Activated gamma-delta T cell treated with Interleukin-2 at 50 U/mL for 16 hours (primary cell): ENCODE measurements around the gene LUZP2.
"Not testable (repeated sequence)": the region's sequence is repeated elsewhere in the genome, so short reads cannot be mapped to it uniquely, and the experiment has no call there.

Experiments used
- DNase-seq: peaks from one replicate; pipeline ENCODE4 v3.0.0-alpha.2; 2020

The LUZP2 gene

DNA sequence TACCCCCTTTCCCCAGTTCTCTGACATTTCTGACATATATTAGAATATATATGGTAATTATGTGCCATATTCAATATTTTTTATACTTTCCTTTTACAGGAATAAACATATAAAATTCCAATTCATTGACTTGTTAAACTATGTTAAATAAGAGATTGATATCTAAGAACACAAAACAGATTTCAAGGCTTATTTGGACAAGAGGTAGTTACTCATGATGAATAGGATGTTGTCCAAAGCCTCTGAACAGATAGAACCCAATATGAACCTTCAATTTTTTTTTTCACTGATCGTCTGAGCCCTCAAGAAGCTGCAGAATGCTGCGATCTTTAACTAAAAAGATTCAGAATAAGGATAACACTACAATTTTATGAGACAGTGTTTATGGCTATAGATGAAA lies 340.3 kb downstream of the LUZP2 start:
- no peak for DNase-seq

DNA sequence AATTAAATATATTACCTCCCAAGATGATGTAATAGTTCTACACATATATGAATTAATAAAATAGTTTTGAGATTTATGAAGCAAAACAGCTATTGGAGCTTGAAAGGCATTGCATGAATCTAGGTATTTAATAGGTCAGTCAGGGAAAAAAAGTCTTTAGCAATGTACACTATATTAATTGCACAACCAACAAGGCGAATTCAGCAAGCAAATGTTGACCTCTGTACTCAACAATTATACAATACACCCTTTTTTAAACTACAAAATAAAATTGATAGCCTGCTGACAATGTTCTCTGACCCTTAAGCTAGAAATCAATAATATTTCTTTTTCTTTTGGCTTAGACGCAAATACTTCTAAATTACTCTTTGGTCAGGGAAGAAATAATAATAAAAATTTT lies 345.5 kb downstream of the LUZP2 start:
- DNase-seq, result no peak

DNA sequence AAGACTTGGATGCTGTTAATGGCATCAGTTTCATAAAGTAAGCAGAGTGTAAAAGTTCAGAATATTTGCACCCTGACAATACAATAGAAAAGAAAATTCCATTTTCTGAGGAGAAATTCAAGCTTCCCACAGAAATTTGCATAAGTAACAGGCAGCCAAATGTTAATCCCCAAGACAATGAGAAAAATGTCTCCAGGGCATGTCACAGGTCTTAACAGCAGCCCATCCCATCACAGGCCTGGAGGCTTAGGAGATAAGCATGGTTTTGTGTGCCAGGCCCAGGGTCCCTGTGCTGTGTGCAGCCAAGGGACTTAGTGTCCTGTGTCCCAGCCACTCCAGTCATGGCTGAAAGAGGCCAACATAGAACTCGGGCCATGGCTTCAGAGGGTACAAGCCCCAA lies 347.6 kb downstream of the LUZP2 start:
- DNase-seq, result no peak

DNA sequence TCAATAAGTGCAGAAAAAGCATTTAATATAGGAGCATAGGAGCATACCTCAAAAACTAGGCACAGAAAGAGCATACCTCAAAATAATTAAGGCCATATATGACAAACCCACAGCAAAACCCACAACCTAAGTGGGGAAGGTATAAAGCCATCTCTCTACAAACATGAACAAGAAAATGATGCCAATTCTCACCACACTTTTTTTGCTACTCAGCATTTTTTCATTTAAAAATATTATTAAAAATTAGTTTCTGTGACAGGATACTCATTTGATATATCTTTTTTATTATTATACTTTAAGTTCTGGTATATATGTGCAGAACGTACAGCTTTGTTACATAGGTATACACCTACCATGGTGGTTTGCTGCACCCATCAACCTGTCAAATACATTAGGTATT lies 352.0 kb downstream of the LUZP2 start:
- no peak for DNase-seq

DNA sequence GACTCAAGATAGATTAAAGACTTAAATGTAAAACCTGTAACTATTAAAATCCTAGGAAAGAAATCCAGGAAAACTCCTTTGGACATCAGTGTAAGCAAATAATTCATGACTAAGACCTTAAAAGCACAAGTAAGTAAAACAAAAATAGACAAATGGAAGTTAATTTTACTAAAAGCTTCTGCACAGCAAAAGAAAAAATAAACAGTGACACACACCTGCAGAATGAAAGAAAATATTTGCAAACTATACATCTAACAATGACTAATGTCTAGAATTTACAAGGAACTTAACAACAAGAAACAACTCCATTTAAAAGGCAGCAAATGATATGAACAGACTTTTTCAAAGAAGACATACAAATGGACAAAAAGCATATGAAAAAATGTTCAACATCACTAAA lies 359.1 kb downstream of the LUZP2 start:
- no peak for DNase-seq

DNA sequence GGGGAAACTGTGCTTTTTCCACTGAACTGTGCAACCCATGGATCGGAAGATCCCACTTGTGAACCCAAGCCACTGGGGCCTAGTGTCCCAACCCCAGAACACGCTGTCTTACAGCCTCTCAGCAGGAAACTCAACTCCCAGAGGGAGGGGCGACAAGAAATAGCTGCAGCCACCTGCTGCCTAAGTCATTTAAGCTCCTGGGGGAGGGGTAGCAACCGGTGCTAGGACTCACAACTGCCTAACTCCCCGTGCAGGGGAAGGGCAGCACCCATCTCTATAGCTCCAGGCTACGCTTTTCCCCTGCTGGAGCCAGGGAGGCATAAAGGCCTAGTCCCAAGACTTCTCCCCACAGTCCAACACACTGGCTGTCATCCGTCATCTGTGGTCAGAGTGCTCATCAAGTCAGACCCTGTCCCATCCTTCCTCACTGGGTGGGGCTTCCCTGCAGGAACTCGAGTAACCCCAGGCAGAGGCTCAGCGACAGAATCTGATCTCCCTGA lies 363.0 kb downstream of the LUZP2 start:
- DNase-seq, result no peak

DNA sequence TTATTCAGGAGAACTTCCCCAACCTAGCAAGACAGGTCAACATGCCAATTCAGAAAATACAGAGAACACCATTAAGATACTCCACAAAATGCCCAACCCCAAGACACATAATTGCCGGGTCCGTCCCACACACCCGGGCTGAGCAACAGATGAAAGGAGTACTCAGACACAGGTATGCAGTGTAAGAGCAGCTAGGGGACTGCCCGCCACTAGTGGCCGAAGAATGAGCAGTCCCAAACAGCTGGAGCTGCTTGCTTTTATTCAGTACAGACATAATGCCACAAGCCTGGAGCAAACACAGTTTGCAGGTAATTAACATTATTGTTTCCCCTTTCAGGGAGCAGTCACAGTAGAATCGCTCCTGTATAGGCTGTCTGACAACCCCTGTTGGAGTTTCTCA lies 364.6 kb downstream of the LUZP2 start:
- no peak for DNase-seq

DNA sequence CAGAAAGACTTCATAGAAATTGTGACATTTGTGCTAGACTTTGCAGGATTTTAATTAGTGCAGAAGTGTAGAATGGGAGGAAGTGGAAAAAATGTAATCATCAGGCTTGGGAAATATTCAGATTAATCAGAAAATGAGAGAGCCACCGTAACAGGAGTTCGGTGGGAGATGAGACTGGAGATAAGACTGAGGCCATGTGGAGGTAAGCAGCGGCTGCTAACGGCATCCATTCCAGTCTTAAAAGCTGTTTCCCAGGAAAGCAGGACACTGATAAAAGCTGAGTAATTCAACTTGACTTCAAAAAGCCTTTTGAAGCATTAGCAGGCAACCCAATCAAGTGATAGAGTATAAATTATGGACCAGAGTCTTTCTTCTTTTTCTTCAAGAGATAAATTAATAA lies 369.9 kb downstream of the LUZP2 start:
- no peak for DNase-seq

DNA sequence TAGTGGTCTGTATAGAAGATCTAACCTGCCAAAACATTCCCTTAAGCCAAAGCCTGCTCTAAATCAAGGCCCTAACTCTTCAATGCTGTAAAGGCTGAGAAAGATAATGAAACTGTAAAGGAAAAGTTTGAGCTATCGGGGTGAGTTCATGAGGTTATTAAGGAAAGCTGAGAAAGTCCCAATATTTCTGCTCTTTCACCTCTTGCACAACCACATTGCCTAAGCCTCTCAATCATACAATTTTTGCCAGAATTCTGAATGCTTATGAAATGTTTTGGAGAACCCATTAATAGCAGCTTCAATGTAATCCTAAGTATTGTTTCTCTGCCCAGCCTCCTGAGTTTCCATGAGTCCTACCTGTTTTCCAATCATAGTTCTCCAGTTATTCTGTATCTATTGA lies 373.2 kb downstream of the LUZP2 start:
- no peak for DNase-seq

DNA sequence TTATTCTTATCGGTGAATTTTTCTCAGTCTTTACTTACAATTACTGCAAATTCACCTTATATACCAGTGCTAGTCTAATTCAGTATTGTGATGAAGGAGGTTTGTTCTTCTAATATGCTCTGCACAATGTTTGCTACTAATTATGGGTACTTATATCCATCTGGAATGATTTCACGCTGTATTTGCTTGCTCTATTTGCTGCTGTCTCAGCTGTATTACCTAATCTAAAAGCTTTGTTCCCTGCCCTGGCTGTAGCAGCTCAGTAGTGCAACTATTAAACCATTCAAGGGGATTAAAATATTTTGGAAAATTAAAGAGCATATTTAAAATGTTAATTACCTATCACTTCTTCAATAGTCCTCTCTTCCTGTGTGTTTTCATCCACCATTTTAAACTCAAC lies 375.3 kb downstream of the LUZP2 start:
- DNase-seq, result no peak

DNA sequence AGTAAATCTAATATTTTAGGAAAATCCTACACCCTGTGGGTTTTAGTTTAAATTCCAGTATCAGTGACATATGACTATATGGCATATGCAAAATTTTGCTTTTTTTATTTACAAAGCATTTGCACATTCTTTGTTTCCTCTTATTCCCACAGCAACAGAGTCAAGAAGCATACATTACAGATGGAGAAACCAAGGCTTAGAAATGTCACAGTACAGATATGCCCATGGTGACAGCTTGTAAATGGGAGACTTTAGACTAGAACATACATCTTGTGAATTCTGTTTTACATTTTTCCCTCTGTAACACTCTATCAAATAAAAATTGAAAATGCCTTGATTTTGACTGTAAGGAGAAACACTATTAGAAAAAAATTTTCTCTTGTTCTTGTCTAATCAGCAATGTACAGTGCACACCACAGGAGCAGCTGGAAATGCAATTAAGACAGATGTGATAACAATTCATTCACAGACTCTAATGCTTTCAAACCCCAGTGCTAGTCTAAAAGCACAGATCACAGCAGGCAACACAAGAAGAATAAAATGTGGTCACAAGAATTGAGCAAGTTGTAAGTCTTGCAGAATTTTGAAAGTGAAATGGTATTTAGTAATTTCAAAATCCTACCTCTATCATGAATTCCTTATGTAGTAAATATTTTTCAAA lies 375.9 kb downstream of the LUZP2 start:
- no peak for DNase-seq

DNA sequence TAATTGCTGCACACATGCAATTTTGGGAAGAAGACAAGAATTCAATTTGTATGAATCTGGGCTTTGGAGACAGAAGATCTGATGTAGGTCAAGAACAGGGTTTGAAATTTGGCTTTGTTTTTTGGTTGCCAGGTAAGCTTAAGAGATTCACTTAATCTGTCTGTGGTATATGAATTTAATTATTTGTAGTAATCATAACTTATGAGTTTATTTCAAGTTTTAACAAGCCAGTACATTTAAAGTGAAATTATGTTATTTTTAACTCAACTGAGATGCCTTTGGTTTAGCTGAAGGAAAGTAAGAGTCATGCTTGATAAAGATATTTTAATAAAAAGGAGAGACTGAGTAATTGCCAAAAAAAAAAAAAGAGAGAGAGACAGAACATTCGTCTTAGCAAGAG lies 384.1 kb downstream of the LUZP2 start:
- no peak for DNase-seq

DNA sequence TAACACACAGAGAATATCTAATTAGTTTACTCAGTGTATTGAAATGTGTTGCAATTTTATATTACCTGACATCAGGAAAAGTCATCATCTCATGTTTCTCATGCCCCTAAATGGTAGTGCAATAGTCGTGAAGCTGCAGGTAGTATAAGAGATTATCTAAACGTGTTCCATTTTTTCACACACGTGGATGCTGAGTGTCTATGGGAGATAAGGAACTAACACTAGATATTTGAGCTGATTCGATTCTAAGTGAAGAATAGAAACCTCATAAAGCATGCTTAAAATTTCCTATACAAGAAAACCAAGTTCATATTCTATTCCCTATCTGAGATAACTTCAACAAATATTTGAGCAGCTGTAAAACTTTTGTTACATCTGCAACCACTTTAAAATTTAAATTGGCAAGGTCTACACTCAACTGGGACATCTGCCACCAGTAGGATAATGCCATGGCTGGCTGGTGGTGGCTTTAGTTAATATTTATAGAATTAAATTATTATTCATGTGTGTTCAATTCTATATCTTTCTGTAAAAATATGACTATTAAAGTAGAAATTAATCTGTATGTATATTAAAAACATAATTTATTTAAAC lies 388.8 kb downstream of the LUZP2 start:
- no peak for DNase-seq

DNA sequence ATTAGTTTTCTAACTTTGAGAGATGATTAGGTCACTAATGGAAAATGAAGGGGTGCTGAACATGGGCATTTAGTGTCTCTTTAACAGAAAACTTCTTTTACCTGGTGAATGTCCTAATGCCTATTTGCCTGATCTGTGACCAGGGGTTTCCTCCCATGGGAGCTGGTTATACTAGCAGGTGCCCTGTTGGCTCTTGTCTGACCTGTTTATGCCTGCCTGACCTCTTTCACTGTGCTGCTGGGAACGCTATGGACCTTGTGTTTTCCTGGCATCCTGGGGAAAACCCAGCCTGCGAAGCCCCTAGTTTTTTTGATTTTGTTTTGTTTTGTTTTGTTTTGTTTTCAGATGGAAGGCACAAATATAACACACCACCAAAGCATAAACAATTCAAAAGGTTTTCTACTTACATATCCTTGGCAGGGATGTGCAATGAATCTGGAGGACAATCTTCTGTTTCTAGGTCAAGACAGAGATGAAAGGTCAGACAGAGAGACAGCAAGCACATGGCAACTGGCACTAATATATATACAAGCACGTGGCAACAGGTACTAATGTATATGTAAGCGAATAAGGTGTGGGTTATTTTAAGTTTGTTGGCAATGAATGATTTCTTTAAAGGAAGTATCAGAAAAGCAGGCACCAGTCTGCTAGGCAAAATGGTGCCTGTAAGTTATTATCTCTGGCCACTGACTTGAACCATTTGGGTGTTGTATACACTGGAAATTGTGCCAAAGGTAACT lies 390.2 kb downstream of the LUZP2 start:
- DNase-seq, result no peak

DNA sequence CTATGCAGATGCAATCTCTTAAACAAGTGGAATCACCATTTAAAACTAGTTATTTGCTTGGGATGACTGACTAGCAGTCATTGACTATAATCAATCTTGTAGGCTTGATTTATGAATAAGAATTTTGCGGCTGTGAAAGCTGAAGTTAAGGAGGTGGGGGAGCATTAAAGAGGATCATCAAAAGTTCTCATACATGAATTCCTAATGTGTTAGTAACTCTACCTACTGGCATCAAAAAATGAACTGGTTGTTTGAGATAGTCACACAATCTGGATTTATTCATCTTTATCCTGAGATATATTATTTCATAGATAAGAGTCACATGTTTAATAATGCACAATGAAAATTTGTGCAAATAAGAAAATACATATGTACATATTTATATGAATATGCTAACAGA lies 393.6 kb downstream of the LUZP2 start:
- DNase-seq, result no peak

DNA sequence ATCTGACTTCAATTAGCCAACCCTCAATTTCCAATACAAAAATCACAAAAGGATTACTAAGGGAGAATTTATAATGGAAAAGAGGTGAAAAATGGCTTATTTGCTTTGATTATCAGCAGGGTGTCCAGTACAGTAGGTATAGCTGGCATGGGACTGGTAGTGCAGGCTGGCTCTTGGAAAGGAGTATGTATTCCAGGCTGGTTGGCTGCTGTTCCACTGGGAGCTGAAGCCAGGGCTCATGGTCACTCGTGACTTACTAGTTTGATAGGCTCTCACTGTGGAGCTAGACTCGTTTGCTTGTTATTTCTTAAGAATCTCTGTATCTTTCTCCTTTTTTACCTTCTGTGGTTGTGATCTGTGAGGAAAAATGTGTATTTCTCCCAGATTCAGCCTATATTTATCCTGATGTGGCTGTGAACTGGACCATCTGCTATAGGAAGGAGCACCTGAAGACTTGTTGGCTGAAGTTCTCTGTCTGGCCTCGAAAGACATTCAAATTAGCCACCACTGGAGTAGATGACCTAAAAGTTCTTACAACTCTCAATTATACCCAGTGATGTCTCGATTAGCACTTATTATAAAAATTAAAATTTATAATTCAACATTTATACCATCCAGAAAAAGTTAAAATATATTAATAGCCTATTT lies 395.1 kb downstream of the LUZP2 start:
- DNase-seq, result not testable (repeated sequence)

DNA sequence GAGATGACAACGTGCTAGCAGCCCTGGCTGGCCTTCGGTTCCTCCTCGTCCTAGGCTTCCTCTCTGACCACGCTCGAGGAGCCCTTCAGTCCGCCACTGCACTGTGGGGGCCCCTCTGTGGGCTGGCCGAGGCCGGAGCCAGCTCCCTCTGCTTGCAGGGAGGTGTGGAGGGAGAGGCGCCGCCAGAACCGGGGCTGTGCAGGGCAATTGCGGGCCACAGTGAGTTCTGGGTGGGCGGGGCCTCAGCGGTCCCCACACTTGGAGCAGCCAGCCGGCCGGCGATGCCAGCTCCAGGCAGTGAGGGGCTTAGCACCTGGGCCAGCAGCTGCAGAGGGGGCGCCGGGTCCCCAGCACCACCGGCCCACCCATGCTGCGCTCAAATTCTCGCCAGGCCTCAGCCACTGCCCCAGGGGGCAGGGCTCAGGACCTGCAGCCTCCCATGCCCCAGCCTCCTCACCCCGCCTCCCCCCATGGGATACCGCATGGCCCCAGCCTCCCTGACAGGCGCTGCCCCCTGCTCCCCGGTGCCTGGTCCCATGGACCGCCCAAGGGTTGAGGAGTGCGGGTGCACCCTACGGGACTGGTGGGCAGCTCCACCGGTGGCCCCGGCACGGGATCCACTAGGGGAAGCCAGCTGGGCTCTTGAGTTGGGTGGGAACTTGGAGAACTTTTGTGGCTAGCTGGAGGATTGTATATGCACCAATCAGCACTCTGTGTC lies 399.4 kb downstream of the LUZP2 start:
- no peak for DNase-seq

DNA sequence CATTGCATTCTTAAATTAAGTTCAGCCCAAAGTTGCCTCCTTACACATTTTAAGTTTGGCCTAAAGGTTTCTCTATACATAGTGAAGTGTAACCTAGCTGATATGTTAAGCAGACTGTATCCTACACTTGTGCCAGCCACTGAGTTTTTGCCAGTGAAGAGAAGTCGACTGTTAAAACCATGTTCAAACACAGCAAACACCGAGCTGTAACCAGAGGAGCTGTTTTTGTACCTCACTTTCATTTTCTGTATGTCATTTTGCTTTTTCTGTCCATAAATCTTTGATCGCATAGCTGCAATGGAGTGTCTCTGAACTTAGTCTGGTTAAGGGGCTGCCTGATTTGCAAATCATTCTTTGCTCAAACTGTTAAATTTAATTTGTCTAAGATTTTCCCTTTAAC lies 403.7 kb downstream of the LUZP2 start:
- DNase-seq, result no peak

DNA sequence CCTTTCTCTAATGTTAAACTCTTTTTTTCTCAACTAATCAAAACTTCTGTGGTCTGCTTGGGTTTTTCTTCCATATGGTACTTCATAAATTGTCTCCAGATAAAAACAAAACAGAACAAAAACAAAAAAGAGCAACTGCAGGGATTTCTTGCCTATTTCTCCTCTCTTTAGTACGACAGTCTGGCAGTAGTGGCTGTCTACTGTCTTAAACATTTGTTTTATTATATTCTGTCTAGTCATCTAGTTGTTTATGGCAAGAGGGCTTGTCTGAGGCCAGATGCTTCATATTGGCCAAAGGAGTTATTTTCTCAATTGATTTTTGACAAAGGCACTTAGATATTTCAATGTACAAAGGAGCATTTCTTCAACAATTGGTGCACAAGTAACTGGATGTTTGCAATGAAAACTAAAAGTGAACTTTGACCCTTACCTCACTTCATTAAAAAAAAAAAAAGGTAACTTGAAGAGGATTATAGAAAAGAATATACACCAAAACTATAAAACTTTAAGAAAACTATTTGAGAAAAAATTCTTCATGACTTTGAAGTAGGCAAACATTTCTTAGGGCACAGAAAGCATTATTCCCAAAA lies 404.2 kb downstream of the LUZP2 start:
- no peak for DNase-seq

DNA sequence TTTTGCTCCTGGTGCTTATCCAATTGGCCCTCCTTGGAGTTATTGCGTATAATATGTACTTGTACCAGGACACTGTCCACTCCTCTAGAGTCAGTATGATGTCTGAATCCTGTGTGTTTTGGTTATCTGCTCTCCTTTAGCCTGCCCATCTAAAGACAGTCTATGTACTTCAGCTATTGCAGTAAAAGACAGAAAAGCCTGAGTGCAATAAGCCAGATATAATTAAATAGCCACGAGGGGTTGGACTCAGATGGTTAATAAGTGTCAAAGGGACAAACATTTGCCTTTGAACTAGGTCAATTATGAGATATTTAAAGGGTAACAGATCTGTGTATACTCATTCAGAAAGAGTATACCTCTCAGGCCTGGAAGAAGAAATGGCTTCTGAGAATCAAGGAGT lies 406.7 kb downstream of the LUZP2 start:
- DNase-seq, result no peak

DNA sequence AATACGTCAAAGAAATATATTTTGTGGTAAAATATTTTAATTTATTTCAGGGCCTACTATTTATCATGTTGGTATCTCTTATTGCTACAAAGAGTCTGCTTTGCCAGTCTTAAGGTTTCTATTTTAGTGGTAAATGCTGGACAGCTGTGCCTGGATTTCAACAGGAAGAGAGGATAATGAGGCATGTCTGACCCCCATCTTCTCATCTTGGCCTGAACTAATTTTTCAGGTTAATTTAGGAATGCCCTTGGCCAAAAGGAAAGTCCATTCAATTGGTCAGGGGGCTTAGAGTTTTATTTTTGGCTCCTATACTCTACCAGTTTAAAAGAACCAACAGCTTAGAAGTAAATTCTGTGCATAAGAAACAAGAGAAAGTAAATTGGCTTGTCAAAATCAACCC lies 428.2 kb downstream of the LUZP2 start:
- no peak for DNase-seq

DNA sequence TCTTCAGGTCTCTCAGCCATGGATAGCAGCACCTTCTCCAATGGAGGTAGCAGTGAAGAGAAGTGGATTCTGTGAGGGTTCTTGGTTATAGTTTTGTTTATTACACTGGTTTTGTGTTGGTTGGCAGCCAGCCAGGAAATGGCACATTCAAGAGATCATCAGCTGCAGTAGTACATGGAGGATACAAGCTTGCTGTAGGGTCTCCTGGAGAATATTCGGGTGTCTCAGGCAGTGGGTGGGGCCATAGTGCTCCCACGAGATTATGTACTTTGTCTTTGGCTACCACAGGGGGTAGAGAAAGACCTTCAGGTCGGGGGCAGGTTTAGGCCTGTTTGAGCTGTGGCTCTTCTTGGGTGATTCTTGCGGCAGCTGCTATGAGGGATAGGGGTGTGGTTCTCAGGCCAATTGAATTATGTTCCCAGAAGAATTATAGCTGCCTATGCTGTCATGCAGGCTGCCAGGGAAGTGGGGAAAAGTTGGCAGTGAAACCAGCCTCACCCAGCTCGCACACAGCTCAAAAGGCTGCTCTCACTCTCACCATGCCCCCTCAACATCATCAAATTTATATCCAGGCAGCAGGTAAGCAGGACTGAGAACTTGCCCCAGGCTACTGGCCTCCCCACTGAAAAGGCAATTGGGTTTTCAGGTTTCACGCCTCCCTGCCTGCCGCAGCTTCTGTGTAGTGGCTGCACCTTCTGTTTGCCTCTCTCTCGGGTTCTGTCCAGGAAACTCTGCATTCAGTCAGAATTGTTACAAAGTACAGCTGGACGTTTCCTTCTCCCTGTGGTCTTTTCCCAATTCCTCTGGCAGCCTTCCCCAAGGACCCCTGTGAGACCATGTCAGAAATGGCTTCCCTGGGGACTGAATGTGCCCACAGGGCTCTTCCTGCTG lies 435.5 kb downstream of the LUZP2 start:
- DNase-seq, result no peak
